GM10847 (cell line): ENCODE results near the gene ABR.

Experiments
- POLR2A ChIP-seq: IDR thresholded peaks from 2 replicates; pipeline ENCODE4 v1.6.1; 2011; ENCODE audit not compliant: insufficient read length; ENCODE audit errors: extremely low read depth

Gene ABR

DNA sequence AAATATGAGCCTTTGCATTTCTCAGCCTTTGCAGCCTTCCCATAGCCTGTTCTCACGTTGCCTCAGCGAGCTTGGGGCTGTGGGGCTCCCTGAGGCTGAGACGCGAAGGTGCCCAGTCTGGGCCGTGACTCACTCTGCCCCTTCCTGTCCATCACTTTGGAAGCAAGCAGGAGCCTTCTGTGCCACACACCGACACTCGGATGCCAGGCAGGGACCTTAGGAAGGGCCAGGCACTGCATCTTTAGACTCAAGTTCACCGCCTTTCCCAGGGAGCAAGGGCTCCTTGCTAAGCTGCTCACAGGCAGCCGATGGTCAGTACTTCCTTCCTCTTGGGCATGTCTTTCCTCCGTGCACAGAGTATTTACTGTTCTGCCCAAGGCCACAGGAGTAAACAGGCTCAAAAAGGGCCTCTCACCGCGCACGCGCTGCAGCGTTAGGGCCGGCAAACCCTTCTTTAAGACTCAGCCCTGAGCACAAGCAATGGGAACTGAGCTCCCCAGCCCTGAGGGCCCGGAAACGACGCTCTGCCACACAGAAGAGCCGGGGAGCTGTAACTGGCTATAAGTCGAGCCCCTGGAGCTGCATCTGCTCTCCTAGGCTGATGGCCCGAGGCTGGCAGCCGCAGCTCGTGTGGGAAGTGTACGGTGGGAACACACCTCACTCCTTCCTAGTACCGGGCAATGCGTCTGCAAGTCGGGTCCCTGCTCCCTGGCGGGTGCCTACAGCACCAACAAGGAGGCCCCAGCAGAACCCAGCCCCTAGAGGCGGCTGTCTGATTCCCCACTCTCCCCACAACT is 175.6 kb downstream of the ABR start:
- TF ChIP-seq POLR2A, result no peak

GRCh38 chr17:1003633-1003971 is 176.2 kb downstream of the ABR start:
- no peak for TF ChIP-seq POLR2A

DNA sequence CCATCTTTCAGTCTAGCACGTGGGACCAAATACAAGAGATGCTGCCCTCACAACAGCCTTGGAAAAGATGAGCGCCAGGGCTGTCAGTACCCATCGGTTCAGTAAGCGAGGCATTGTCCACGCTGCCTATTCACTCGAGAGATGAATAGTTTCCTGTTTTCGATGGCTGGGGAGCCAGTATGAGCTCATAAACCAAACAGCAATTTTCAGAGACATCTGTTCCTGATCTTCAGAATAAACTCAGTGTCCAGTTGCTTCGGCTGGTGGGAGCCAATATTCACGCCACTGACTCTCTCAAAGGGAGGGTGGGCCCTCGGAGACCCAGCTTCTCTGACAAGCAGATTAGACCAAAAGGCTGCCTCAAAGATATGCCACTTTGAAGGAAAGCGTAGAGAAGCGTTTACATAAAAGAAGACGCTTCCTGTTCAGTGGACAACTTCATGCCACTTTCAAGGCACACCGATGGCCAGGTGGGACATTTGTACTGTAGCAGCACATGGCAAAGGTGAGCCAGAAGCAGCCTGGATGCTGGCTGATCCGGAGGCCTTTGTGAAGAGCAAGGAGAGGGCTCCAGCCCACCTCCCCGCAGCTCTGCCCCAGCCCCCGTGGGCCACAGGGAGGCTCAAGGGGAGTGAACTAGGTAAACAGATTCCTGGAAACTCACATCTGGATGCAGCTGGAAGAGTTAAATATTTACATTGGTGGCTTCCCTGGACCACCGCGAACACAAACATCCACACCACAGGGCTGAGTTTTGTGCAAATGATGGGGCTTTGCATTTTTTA is 176.8 kb downstream of the ABR start:
- TF ChIP-seq POLR2A, result no peak

- TF ChIP-seq POLR2A, result no peak
Measured at GRCh38 chr17:1002412-1002753, 177.4 kb downstream of the ABR start.

- no peak for TF ChIP-seq POLR2A
Measured at GRCh38 chr17:1001640-1002411, 178.0 kb downstream of the ABR start.

GRCh38 chr17:1000597-1001461 is 179.0 kb downstream of the ABR start:
- TF ChIP-seq POLR2A, result no peak

DNA sequence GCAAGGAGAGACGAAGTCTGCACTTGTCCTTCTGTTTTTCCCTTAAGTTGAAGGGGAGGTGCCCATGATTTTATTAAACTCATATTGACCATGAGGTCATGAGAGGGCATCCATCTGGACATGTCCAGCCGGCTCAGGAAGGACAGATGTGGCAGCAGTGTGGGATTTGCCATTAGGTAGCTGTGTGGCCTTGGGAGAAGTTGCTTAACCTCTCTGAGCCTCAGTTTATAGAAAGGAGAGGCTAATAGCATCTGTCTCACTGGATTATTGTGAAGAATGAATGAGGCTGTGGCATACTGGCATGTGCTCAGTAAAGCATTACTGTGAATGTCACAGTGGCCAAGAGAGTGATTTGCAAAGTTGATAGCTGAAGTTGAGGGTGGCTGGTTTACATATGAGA is 181.7 kb downstream of the ABR start:
- no peak for TF ChIP-seq POLR2A

- peak; percentile 91 for TF ChIP-seq POLR2A
Measured at GRCh38 chr17:996554-997344, 183.0 kb downstream of the ABR start, which contains the start of gene TIMM22. TIMM22 (plus strand) TSS chr17:997129; CDS start chr17:997143, 14 bp downstream.

GRCh38 chr17:992933-993332 is 186.8 kb downstream of the ABR start:
- TF ChIP-seq POLR2A, result no peak

DNA sequence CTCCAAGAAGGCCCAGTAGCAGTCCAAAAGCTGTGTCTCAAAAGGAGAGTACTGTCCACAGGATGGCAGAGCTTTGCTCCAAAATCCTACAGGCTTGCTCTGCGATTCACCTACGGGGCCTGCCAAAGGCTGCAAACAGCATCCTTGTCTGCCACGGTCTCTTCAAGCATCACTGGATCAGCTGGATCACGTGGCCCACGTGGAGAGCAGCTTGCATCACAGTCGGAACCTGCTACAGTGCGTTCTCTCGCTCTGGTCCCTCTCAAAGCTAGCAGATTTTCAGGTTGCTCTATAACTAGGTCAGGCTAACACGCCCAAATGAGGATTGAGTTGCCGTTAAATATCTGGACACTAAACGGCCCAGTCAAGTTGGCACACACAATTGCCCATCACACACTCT is 191.2 kb downstream of the ABR start:
- no peak for TF ChIP-seq POLR2A

GRCh38 chr17:987931-988330 is 191.8 kb downstream of the ABR start:
- no peak for TF ChIP-seq POLR2A

DNA sequence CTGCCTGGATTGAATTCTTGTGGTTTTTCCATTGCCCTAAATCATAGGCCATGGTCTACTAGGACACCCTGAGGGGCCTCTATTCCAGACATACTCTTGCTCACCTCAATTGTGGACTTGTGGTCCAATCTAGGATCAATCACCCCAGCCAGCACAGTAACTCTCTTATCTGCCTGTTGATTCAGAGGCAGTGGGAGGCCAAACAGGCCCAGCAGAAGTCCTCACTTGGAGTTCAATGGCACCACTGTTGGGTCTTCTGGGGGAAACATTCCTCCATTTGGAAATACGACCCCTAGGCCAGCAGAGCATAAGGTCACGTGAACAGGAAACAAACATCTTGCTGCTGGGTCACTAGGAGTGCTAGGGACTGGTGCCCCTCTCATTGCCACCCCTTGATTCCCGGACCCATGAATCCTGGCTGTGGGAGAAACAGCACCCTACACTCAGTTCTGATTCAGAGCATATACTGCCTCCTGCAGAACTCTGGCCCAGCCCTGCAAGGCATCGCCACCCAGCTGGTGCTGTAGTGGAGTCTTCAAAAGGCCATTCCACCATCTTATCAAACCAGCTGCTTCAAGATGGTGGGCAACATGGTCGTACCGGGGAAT is 193.4 kb downstream of the ABR start:
- TF ChIP-seq POLR2A, result no peak

DNA sequence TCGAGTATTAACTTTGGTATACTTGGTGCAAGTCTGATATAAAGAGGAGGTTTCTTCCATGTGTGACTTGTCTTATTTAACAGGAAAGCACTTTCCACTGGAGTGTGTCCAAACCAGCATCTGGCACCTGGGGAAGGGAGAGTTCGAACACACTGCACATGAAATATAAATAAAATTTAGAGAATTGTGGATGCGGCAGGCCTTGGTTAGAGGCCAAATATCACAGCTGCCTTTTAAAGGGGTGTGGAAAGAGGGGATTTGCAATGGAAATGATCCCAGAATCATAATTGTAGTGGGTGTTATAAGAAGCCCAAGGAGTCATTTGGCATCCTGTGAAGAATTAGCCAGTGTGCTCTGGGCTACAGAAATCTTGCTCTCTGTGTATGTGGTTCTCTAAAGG is 195.9 kb downstream of the ABR start:
- TF ChIP-seq POLR2A, result no peak

- TF ChIP-seq POLR2A, result no peak
Measured at GRCh38 chr17:981292-981658, 198.5 kb downstream of the ABR start.
